Measurements from ENCODE around the gene SPPL2A.

DNA sequence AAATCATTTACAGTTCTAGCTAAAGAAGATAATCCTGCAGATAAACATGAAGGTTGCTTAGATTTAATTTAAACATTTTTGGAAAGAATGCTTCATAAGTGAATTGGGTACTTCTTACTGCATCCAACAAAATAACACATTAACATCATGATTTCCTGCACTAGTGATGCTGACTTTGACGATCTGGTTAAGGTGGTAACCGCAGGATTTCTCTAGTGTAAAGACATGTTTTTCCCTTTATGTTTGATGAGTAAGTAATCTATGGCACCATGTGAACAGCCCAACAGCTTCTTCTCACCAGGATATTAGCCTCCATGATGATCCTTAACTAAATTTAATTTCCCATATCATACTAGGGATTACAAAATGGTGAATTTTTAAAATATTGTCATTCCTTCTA is 14.1 kb downstream of the SPPL2A start:
- TF ChIP-seq POLR2A (IDR thresholded peaks at IDR 0.05; ENCODE audit: low read depth) = no peak
- no peak for TF ChIP-seq POLR2AphosphoS5 (IDR thresholded peaks at IDR 0.05)
- TF ChIP-seq, protein P1, sequence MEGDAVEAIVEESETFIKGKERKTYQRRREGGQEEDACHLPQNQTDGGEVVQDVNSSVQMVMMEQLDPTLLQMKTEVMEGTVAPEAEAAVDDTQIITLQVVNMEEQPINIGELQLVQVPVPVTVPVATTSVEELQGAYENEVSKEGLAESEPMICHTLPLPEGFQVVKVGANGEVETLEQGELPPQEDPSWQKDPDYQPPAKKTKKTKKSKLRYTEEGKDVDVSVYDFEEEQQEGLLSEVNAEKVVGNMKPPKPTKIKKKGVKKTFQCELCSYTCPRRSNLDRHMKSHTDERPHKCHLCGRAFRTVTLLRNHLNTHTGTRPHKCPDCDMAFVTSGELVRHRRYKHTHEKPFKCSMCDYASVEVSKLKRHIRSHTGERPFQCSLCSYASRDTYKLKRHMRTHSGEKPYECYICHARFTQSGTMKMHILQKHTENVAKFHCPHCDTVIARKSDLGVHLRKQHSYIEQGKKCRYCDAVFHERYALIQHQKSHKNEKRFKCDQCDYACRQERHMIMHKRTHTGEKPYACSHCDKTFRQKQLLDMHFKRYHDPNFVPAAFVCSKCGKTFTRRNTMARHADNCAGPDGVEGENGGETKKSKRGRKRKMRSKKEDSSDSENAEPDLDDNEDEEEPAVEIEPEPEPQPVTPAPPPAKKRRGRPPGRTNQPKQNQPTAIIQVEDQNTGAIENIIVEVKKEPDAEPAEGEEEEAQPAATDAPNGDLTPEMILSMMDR (IDR thresholded peaks at IDR 0.05) = no peak
